NCI-H69 (cell line): ENCODE data around the gene ARVCF.
A peak's percentile ranks its signal among the peaks of the same experiment; 100 is the strongest.

ENCODE experiments used
- DNase-seq: peaks from one replicate; lab custom pipeline; 2025; lab: John Stamatoyannopoulos, UW

The ARVCF gene

GRCh38 chr22:19973551-19974267 is 42.9 kb downstream of the ARVCF start:
- DNase-seq: no peak

GRCh38 chr22:19972652-19973550 is 43.7 kb downstream of the ARVCF start:
- DNase-seq: no peak

GRCh38 chr22:19972251-19972650 is 44.4 kb downstream of the ARVCF start:
- DNase-seq: no peak

GRCh38 chr22:19971276-19972124 is 45.1 kb downstream of the ARVCF start:
- no peak for DNase-seq

GRCh38 chr22:19970479-19971275 is 45.9 kb downstream of the ARVCF start:
- DNase-seq: peak; percentile 73

GRCh38 chr22:19970031-19970478 is 46.6 kb downstream of the ARVCF start:
- DNase-seq: no peak

- DNase-seq: no peak
Measured at GRCh38 chr22:19969141-19969928, 47.3 kb downstream of the ARVCF start.

GRCh38 chr22:19968450-19968891 is 48.2 kb downstream of the ARVCF start:
- no peak for DNase-seq

- DNase-seq: no peak
Measured at GRCh38 chr22:19967850-19968449, 48.7 kb downstream of the ARVCF start.

- no peak for DNase-seq
Measured at GRCh38 chr22:19966908-19967750, 49.5 kb downstream of the ARVCF start.

GRCh38 chr22:19965771-19966709 is 50.6 kb downstream of the ARVCF start:
- peak; percentile 95 for DNase-seq

GRCh38 chr22:19964701-19965386 is 51.8 kb downstream of the ARVCF start:
- no peak for DNase-seq

GRCh38 chr22:19963863-19964642 is 52.6 kb downstream of the ARVCF start:
- no peak for DNase-seq

GRCh38 chr22:19962909-19963806 is 53.5 kb downstream of the ARVCF start:
- DNase-seq: no peak

- peak; percentile 94 for DNase-seq
Measured at GRCh38 chr22:19962246-19962908, 54.2 kb downstream of the ARVCF start.
